Epithelial cell of proximal tubule (primary cell): ENCODE data around the gene GSTM5. TPM values are rescaled to one million over a fixed set of nuclear protein-coding genes. Genes with fewer than 3 reads are reported as not detected.
"Not testable (repeated sequence)": the region's sequence is repeated elsewhere in the genome, so short reads cannot be mapped to it uniquely, and the experiment has no call there.

Experiments
- DNase-seq: peaks from one replicate; pipeline ENCODE4 v3.0.0-alpha.2; 2011; ENCODE audit warnings: low read depth
- H3K4me3 ChIP-seq: 2 replicates; pipeline ENCODE4 v1.5.1; 2011; ENCODE audit warnings: low read depth, mild to moderate bottlenecking, low read length
- CTCF ChIP-seq: conservative IDR thresholded peaks from 2 replicates; pipeline ENCODE4 v1.5.1; 2012; ENCODE audit warnings: low read depth, mild to moderate bottlenecking, low read length
- total RNA-seq: library from RNA; depleted of rRNA; stranded (reverse); fragments of >200 nt; gene quantifications from 2 replicates; pipeline ENCODE4 v1.2.3, GENCODE V29; 2015

The GSTM5 gene
- total RNA-seq, 1 donor from 2014 or later = not detected

GRCh38 chr1:109750241-109750882, 38.3 kb downstream of the GSTM5 start:
- H3K4me3 ChIP-seq = no peak overlapping the region

GRCh38 chr1:109750920-109751319, 38.9 kb downstream of the GSTM5 start:
- no peak for DNase-seq
- no peak overlapping the region for H3K4me3 ChIP-seq
- no peak for TF ChIP-seq CTCF

More at GRCh38 chr1:109750241-109750882, 38.3 kb downstream of the GSTM5 start:
- no peak for DNase-seq
- TF ChIP-seq CTCF = no peak

- no peak overlapping the region for H3K4me3 ChIP-seq
- no peak for DNase-seq
- no peak for TF ChIP-seq CTCF
Measured at GRCh38 chr1:109751531-109752260, 39.6 kb downstream of the GSTM5 start.

GRCh38 chr1:109754738-109755137, 42.7 kb downstream of the GSTM5 start:
- H3K4me3 ChIP-seq = no peak overlapping the region
- DNase-seq = no peak
- no peak for TF ChIP-seq CTCF

GRCh38 chr1:109756325-109756724, 44.3 kb downstream of the GSTM5 start:
- DNase-seq, H3K4me3 ChIP-seq: not testable (repeated sequence)

- no peak for DNase-seq
- H3K4me3 ChIP-seq = no peak overlapping the region
- no peak for TF ChIP-seq CTCF
Measured at GRCh38 chr1:109756848-109757521, 44.9 kb downstream of the GSTM5 start.

- no peak overlapping the region for H3K4me3 ChIP-seq
- TF ChIP-seq CTCF = no peak
- no peak for DNase-seq
Measured at GRCh38 chr1:109757936-109758786, 46.1 kb downstream of the GSTM5 start.
